GM19238 (cell line): ENCODE results near the gene HIPK1.

Experiments
- DNase-seq: peaks from one replicate; pipeline ENCODE4 v3.0.0; 2011; ENCODE audit warnings: low spot score; ENCODE audit not compliant: insufficient read length

Gene HIPK1

DNA sequence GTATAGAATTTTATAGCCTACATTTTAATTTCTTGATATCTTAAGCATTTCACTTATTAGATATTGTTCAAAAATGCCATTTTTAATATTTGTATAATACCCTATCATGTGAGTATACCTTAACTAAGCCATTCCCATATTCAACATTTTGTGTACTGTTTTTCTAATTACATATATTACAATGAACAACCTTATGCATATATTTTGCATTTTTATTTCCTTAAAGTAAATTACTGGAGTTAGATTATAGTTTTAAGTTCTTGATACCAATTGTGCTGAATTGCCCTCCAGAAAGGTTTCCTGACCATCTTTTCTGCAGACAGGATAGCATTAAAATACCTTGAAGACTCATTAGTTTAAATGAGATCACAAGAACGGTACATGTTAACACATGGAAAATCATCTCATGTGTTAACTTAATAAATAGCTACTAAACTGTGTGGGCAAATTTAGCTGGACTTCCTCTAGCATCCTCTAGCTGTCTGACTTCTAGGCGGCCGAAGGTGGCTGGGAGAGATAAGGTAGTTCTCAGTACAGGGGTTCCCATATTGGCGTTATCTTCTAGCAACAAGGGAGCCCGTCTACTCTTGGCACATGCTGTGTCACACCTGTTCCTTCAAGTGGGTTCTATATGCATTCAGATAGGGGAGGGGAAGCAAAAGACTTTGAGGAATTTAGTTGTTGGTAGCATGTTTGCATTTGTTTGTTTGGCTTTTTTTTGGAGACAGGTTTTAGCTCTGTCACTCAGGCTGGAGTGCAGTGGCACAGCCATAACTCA, 15.0 kb upstream of the HIPK1 start:
- DNase-seq: no peak

DNA sequence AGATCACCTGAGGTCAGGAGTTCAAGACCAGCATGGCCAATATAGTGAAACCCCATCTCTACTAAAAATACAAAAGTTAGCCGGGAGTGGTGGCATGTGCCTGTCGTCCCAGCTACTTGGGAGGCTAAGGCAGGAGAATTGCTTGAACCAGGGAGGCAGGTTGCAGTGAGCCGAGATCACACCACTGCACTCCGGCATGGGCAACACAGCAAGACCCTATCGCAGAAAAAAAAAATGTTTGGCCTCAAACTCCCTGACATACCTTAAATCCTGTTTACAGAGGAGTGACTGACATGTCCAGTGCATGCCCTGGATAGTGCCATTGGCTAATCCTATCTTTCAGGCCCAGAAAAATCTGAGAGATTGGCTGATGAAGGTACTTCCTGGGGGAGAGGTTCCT, 12.2 kb upstream of the HIPK1 start:
- DNase-seq: no peak

DNA sequence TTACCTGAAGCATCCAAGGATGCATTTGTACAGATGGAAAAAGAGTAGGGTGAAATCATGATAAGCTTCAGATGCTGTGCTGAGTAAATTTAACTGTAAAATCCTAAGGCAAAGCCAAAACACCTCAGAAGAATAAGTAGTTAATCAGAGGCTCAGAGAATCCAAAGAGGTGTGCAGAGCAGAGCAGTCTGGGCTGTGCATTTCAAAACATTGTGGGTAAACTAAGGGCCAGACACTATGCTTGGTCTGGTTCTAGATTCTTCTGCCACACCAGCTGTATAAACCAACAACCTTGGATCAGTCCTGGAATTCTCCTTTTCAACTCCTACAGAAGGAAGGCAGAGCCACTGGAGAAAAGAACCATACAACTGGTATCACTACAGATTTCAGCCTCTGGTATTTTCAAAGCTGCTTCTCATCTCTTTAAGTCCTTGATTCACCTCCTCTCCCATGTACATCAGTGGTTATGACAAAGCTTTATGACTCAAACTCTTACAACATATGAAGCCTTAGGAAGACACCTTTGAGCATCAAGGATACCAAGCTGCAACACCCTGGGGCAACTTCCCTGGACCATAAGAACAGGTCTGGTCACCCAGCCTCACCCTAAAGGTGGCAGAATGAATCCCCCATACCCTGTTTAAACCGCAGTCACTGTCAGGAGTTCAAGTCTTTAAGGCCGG, 11.6 kb upstream of the HIPK1 start:
- no peak for DNase-seq

DNA sequence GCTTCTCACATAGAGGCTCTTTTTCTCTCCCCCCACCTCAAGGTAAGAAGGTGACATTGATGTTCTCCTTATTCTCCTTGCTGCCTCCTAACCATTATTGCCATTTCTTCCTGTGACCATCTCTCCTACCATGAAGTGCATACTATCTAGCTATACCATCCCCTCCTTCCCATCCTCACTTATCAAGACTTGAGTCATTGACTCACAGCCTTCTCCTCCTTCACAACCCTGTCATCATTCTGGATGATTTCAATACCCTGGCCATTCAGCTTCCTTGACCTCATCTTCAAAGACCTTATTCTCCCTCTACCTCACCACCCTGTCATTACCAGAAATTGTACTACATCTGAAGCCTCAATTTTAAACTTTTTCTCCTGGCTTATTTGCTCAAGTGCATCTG, 10.9 kb upstream of the HIPK1 start:
- no peak for DNase-seq

DNA sequence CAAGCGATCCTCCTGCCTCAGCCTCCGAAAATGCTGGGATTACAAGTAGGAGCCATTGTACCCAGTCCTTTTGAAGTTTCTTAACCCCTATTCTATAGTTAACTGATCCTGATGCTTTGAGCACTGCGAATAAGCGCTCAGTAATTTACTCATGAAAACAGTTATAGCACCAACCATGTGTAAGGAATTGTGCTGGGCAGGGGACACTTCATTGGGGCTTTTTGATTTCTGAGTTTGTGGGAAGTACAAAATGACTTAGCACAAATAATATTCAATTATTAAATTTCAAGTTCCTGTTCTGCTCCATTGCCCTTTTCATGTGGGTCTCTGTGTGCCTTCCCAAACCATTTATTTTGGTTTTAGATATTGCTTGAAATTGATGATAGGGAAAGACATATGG, 6.2 kb upstream of the HIPK1 start:
- no peak for DNase-seq

DNA sequence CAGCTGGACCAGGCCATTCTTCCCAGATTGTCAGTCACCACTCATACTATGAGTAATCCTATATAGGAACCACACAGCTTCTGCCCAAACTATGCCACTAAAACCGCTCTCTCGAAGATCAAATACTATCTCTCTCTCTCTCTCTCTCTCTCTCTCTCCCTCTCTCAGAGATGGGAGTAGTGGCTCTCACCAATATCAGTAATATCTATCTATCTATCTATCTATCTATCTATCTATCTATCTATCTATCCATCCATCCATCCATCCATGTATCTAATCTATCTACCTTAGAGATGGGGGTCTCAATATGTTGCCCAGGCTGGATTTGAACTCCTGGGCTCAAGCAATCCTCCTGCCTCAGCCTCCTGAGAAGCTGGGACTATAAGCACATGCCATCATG, 4.7 kb upstream of the HIPK1 start:
- DNase-seq: no peak

DNA sequence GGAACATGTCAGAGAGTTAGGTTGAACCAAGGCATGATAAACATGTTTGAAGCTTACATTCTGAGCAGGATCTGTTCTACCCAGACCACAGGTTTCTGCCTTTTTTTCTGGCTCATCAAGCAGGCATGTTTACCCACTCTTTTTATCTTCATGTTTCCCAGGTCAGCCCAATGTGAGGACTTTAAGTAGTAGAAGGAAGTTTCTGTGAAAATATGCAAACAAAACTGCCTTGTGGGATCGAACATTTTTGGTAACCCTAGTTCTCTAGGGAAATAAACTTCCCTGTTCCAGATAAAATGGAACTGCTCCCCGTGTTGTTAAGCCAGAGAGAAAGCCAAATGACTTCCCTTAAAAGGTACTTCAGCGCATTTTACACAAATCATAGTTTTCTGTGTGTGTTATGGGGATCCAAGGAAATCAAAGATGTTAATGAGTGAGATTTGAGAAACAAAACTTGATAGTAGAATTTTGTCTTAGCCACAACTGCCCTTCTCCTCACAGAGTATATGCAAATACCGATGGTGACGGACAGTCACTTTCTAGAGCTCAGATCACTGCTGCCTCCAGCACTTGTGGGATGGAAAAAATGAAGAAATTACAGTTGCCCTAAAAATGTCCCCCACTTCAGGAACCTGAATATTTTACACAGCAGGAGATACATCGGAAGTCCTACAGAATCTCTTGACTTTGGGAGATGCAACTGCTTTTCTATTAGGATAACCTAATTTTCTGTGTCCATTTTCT, 765 bp upstream of the HIPK1 start:
- DNase-seq: no peak

DNA sequence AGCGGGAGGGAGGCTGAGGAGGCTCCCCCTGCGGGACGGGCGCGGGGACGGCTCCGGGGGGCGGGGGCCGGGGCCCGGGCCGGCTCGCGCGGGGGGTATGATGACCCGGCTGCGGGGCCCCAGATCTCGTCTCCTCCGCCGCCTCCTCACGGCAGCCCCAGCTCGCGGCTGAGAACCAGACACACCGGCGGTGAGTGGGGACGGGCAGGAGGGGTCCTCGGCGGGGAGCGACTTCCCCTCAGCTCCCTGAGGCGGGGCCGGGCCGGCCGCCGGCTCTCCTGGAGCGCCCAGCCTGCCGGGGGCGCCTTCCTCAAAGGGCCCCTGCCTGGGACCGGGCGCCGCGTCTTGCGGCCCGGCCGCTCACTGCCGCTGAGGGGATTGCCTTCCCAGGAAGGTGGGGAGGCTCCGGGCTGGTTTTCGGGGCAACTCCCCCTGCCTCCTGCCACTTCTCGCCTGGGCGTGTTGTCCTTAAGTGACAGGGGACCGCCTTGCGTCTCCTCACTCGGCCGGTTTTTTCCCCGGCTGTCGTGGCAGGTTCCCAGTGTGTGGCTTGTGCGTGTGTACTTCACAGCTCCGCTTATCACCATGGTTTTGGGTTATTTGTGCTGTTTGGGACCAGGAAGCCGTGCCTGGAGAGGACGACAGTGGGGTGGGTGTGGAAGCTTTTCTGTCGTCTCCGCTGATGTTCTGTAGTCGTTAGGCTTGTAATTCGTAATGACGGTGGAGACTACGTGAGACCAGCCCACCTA, 800 bp downstream of the HIPK1 start:
- DNase-seq: peak; percentile 52

DNA sequence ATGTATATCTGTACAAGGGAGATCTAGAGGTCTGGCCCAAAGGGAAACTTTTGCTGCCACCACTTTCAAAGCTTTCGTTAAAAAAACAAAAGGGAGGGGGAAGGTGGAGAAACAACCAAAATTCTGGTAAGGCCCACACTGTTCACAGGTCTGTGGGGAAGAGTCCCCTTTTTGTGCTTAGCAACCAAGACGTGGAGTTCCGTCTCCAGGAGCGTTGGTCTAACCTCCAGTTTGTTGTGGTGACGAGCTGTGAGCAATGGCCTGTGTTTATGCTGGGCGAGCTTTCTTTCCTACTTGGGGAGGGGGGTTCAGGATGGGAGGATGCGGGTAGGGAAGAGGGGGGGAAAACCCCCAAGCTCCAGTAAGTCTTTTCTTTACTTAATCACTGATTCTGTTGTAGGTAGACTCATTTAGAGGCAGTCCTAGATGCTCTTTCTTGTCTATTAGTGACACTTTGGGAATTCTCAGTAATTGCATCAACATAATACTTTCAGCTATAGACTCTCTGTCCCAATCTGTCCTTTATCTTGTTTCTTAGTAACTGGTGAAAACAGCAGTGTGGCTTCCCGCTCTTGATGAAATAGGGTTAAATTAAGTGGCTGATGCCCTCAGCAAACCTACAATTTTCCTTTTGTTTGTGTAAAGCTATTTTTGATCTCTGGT, 1.5 kb downstream of the HIPK1 start:
- no peak for DNase-seq

DNA sequence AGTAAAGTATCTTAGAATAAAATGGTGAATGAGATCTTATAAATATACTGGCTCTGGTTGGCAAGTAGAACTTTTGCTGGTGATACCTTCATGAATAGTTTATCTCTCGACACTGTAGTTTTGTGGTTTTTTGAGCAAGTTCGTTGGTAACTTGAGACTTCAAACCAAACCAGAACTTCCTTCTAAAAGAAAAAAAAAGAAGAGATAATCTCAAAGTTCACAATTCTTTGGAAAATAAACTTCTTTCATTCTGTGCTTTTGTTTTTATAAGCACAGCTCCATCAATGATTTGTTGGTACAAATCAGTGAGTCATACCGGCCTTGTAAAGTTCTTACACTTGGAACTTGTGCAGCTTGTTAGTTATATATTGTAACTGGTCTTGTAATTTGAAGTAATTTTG, 2.3 kb downstream of the HIPK1 start:
- no peak for DNase-seq

DNA sequence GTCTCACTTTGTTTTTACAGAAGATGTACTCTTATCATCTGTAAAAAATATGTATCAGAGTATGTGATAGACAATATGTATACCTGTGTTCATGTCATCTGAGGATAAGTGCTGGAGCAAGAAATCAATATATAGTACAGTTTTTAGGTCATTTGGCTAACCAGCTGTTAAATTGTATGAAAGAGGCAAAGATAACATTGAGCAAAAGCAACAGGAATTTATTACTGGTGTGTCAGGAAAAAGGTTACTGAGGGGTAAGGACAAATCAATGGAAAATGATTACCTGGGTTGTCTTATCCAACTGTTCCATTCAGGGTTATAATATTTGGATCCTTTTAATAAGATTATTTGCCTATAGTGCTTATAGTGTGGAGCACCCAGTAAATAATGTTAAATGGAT, 4.9 kb downstream of the HIPK1 start:
- DNase-seq: no peak

DNA sequence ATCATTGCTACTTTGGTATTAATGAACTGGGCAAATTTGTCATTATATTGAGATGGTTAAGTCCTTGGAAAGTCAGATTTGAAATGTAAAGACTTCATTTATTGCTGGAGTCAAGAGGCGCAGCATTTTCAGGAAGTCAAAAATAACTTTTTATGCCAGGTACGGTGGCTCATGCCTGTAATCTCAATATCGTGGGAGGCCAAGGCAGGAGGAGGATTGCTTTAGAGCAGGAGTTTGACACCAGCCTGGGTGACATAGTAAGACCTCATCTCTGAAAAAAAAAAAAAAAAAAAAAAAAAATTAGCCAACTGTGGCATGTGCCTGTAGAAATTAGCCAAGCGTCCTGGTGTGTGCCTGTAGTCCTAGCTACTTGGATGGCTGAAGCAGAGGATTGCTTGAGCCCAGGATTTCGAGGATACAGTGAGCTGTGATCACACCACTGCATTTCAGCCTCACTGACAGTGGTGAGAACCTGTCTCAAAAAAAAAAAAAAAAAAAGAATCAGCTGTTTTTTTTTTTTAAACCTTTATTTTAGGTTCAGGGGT, 5.5 kb downstream of the HIPK1 start:
- no peak for DNase-seq

DNA sequence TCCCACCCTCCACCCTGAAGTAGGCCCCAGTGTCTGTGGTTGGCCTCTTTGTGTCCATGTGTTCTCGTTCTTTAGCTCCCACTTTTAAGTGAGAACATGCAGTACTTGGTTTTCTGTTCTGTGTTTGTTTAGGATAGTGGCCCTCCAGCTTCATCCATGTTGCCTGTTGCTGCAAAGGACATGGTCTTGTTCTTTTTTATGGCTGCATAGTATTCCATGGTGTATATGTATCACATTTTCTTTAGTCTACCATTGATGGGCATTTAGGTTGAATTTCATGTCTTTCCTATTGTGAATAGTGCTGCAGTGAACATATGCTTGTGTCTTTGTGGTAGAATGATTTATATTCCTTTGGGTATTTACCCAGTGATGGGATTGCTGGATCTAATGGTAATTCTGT, 6.1 kb downstream of the HIPK1 start:
- DNase-seq: no peak

DNA sequence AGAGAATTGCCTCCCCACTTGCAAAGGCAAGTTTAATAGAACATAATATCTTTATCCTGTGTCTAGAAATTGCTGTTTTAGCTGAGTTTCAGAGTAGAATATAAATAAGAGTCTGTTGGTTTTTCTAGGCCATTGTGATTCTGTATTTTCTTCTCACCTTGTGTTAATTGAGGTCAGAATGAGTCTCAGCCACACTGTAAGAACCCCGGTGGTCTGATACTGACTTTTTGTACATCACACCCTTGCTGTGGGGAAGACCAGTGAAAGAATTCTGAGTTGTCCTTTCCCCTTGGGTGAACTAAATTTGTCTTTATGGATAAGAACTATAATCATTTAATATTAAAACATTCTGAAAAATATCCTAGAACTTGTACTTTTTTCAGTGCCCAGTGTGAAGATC, 6.8 kb downstream of the HIPK1 start:
- no peak for DNase-seq

DNA sequence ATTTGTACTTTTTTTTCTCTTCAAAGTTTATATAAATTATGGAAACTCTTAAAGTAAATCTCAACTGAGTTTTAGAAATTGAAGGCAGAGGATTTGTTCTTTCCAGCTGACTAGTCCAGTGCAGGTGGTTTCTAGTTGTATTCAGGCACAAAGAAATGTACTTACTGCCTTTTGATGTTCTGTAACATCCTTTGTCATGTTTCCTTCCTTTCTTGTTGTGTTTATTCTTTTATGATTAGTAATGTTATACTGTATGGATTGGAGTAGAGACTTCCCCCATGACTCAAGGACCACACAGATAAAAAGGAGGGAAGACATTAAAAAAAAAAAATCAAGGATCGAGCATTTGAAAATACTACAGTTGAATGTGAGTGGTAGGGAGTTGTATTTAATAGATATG, 8.0 kb downstream of the HIPK1 start:
- no peak for DNase-seq

DNA sequence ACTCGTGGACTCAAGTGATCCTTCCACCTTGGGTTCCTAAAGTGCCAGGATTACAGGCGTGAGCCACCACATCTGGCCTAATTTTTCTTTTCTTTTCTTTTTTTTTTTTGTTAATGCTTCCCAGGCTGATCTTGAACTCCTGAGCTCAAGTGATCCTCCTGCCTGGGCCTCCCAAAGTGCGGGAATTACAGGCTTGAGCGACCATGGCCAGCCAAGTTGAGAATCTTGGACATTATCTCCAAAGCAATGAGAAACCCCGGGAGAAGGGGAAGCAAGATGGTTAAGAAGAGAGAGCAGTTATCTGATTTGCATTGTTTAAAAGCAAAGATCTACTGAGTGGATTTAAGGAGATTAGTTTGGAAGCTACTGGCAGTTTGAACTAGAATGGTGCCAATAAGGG, 9.1 kb downstream of the HIPK1 start:
- no peak for DNase-seq

DNA sequence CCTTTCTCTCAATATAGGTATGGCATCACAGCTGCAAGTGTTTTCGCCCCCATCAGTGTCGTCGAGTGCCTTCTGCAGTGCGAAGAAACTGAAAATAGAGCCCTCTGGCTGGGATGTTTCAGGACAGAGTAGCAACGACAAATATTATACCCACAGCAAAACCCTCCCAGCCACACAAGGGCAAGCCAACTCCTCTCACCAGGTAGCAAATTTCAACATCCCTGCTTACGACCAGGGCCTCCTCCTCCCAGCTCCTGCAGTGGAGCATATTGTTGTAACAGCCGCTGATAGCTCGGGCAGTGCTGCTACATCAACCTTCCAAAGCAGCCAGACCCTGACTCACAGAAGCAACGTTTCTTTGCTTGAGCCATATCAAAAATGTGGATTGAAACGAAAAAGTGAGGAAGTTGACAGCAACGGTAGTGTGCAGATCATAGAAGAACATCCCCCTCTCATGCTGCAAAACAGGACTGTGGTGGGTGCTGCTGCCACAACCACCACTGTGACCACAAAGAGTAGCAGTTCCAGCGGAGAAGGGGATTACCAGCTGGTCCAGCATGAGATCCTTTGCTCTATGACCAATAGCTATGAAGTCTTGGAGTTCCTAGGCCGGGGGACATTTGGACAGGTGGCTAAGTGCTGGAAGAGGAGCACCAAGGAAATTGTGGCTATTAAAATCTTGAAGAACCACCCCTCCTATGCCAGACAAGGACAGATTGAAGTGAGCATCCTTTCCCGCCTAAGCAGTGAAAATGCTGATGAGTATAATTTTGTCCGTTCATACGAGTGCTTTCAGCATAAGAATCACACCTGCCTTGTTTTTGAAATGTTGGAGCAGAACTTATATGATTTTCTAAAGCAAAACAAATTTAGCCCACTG, 11.5 kb downstream of the HIPK1 start:
- DNase-seq: no peak

DNA sequence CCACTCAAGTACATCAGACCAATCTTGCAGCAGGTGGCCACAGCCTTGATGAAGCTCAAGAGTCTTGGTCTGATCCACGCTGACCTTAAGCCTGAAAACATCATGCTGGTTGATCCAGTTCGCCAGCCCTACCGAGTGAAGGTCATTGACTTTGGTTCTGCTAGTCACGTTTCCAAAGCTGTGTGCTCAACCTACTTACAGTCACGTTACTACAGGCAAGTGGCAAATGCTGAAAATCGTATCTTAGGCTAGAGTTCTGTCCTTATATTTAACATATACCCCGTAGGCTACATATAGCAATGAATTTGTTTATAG, 12.1 kb downstream of the HIPK1 start:
- DNase-seq: no peak

DNA sequence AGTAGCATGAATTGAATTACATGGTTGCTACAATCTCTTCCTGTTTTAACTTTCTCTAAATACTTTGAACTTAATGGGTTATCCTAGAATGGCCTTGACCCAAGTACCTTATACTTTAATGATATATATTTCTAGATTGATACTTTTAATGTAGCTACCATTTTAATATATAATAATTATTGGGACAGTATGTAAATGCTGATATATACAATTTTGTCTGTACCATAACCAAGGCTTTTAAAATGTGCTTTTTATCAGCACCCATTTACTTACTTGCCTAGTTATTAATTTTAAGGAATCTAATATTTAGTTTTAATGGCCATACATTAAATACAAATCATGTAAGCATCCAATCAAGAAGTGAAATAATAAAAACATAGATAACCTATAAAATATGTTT, 13.4 kb downstream of the HIPK1 start:
- no peak for DNase-seq
